ENCODE data around the gene HNRNPUL1. TPM values are rescaled to one million over a fixed set of nuclear protein-coding genes. Genes with fewer than 3 reads are reported as not detected.

Gene HNRNPUL1
- total and polyA plus RNA-seq, 2 experiments from 2014 or later = 204 to 207 TPM

DNA sequence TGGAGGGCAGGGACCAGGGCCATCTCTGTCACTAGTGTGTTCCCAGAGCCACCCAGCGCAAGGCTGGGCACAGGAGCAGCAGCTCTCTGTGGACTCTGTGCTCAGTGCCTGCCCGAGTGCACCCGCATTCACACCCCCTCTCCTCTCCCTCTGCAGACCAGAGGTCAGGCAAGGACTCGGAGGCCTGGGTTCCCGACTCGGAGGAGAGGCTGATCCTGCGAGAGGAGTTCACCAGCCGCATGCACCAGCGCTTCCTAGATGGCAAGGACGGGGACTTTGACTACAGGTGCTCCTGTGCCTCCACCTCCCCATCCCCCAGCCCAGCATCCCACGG, 56.0 kb downstream of the HNRNPUL1 start:
- no peaks in the 10 kb centered on the region; the same call in 1 of the 2 replicates for H4K20me1 ChIP-seq (replicated peaks; ENCODE audit: insufficient read depth)
- H3K27me3 ChIP-seq (ENCODE audit: insufficient read depth) = no peaks in the 10 kb centered on the region
- H3K36me3 ChIP-seq (ENCODE audit: insufficient read depth) = no peaks in the 10 kb centered on the region
- Mint-ChIP-seq H3K9me3 (peaks cover 3% of the 10 kb centered on the region; the same call in 2 of the 3 replicates), H3K4me3 (no peak overlapping the region), H3K4me1 (peaks cover 34% of the 10 kb centered on the region), H3K27me3 (ENCODE audit: insufficient read depth, low read depth, poor library complexity) (peaks cover 15% of the 10 kb centered on the region), H3K27ac (no peak overlapping the region), H3K36me3 (ENCODE audit: low read depth) (peaks cover 54% of the 10 kb centered on the region)
- H3K4me2 ChIP-seq = no peak overlapping the region
- H2AFZ ChIP-seq = no peak overlapping the region
- peaks cover 29% of the 10 kb centered on the region for H3K4me1 ChIP-seq (ENCODE audit: insufficient read depth)
- peaks cover 25% of the 10 kb centered on the region for H3F3A ChIP-seq (replicated peaks; ENCODE audit: low read depth)
- no peak for ATAC-seq
- H3K4me3 ChIP-seq = no peak overlapping the region
- no peaks in the 10 kb centered on the region for H3K9me2 ChIP-seq (ENCODE audit: insufficient read depth)
- H3K79me2 ChIP-seq (replicated peaks; ENCODE audit: insufficient read depth) = no peaks in the 10 kb centered on the region
- no peak overlapping the region for H3K27ac ChIP-seq (ENCODE audit: low read depth)
- DNase-seq (ENCODE audit: low spot score) = no peak
- TF ChIP-seq, protein P1, sequence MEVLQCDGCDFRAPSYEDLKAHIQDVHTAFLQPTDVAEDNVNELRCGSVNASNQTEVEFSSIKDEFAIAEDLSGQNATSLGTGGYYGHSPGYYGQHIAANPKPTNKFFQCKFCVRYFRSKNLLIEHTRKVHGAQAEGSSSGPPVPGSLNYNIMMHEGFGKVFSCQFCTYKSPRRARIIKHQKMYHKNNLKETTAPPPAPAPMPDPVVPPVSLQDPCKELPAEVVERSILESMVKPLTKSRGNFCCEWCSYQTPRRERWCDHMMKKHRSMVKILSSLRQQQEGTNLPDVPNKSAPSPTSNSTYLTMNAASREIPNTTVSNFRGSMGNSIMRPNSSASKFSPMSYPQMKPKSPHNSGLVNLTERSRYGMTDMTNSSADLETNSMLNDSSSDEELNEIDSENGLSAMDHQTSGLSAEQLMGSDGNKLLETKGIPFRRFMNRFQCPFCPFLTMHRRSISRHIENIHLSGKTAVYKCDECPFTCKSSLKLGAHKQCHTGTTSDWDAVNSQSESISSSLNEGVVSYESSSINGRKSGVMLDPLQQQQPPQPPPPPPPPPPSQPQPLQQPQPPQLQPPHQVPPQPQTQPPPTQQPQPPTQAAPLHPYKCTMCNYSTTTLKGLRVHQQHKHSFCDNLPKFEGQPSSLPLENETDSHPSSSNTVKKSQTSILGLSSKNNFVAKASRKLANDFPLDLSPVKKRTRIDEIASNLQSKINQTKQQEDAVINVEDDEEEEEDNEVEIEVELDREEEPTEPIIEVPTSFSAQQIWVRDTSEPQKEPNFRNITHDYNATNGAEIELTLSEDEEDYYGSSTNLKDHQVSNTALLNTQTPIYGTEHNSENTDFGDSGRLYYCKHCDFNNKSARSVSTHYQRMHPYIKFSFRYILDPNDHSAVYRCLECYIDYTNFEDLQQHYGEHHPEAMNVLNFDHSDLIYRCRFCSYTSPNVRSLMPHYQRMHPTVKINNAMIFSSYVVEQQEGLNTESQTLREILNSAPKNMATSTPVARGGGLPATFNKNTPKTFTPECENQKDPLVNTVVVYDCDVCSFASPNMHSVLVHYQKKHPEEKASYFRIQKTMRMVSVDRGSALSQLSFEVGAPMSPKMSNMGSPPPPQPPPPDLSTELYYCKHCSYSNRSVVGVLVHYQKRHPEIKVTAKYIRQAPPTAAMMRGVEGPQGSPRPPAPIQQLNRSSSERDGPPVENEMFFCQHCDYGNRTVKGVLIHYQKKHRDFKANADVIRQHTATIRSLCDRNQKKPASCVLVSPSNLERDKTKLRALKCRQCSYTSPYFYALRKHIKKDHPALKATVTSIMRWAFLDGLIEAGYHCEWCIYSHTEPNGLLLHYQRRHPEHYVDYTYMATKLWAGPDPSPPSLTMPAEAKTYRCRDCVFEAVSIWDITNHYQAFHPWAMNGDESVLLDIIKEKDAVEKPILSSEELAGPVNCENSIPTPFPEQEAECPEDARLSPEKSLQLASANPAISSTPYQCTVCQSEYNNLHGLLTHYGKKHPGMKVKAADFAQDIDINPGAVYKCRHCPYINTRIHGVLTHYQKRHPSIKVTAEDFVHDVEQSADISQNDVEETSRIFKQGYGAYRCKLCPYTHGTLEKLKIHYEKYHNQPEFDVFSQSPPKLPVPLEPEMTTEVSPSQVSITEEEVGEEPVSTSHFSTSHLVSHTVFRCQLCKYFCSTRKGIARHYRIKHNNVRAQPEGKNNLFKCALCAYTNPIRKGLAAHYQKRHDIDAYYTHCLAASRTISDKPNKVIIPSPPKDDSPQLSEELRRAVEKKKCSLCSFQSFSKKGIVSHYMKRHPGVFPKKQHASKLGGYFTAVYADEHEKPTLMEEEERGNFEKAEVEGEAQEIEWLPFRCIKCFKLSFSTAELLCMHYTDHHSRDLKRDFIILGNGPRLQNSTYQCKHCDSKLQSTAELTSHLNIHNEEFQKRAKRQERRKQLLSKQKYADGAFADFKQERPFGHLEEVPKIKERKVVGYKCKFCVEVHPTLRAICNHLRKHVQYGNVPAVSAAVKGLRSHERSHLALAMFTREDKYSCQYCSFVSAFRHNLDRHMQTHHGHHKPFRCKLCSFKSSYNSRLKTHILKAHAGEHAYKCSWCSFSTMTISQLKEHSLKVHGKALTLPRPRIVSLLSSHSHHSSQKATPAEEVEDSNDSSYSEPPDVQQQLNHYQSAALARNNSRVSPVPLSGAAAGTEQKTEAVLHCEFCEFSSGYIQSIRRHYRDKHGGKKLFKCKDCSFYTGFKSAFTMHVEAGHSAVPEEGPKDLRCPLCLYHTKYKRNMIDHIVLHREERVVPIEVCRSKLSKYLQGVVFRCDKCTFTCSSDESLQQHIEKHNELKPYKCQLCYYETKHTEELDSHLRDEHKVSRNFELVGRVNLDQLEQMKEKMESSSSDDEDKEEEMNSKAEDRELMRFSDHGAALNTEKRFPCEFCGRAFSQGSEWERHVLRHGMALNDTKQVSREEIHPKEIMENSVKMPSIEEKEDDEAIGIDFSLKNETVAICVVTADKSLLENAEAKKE (CRISPR knock-in tag; IDR thresholded peaks at IDR 0.05) = no peak
- TF ChIP-seq CTCF (conservative IDR thresholded peaks at IDR 0.05; ENCODE audit: low read depth in 2 of 2) = no peak
- no peak for TF ChIP-seq ZNF331 (CRISPR knock-in tag; IDR thresholded peaks at IDR 0.05; ENCODE audit: low read depth)
- TF ChIP-seq STAT1 (IDR thresholded peaks at IDR 0.05; ENCODE audit: unreplicated experiment) = no peak
